ENCODE results near the gene MDFIC2. TPM values are rescaled to one million over a fixed set of nuclear protein-coding genes. Genes with fewer than 3 reads are reported as not detected.
"Not testable (repeated sequence)": the region's sequence is repeated elsewhere in the genome, so short reads cannot be mapped to it uniquely, and the experiment has no call there.

The MDFIC2 gene
- total and polyA plus RNA-seq, 8 donors: not detected

GRCh38 chr3:70298385-70298784 lies 14.1 kb downstream of the MDFIC2 start:
- H3K4me3 ChIP-seq: no peak overlapping the region
- TF ChIP-seq EP300 (IDR thresholded peaks at IDR 0.05) (no peak), POLR2A (IDR thresholded peaks at IDR 0.05) (no peak), POLR2AphosphoS5 (IDR thresholded peaks at IDR 0.05) (no peak)
- TF ChIP-seq, protein P1, sequence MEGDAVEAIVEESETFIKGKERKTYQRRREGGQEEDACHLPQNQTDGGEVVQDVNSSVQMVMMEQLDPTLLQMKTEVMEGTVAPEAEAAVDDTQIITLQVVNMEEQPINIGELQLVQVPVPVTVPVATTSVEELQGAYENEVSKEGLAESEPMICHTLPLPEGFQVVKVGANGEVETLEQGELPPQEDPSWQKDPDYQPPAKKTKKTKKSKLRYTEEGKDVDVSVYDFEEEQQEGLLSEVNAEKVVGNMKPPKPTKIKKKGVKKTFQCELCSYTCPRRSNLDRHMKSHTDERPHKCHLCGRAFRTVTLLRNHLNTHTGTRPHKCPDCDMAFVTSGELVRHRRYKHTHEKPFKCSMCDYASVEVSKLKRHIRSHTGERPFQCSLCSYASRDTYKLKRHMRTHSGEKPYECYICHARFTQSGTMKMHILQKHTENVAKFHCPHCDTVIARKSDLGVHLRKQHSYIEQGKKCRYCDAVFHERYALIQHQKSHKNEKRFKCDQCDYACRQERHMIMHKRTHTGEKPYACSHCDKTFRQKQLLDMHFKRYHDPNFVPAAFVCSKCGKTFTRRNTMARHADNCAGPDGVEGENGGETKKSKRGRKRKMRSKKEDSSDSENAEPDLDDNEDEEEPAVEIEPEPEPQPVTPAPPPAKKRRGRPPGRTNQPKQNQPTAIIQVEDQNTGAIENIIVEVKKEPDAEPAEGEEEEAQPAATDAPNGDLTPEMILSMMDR (IDR thresholded peaks at IDR 0.05): no peak
- no peaks in the 10 kb centered on the region for H3K9me3 ChIP-seq
- intact Hi-C loops (cut with DNase I; ENCODE audit: low total_unique reads): no loop called here
- no peaks in the 10 kb centered on the region for H3K36me3 ChIP-seq
- no peaks in the 10 kb centered on the region for H3K4me1 ChIP-seq
- H3K27me3 ChIP-seq: no peaks in the 10 kb centered on the region
- 57 to 72% (median 67%) methylated on average over 3 of the region's 3 CpGs for WGBS, 5 donors
- no peak for DNase-seq
- H3K27ac ChIP-seq: no peak overlapping the region

DNA sequence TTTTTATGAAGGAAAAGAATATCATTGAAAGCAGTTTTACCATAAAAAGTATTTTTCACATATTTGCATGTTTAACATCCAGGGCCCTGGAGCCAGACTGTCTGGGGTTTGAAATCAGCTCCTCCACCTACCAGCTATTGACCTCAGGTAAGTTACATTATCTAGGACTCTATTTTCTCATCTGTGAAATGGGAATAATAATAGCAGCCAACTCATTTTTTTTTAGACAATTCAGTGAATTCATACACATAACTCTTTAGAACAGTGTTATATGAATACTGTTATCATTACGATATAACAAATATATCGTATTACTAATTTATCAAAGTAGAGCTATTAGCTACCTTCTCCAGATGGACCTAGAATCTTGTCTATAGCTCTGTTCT lies 21.3 kb downstream of the MDFIC2 start:
- Histone ChIP-seq H3K4me3 (no peak overlapping the region), H3K27me3 (no peaks in the 10 kb centered on the region), H3K4me1 (no peaks in the 10 kb centered on the region), H3K27ac (no peak overlapping the region), H3K9me3 (no peaks in the 10 kb centered on the region), H3K36me3 (no peaks in the 10 kb centered on the region)
- TF ChIP-seq POLR2AphosphoS5 (IDR thresholded peaks at IDR 0.05) (no peak), EP300 (IDR thresholded peaks at IDR 0.05) (no peak), POLR2A (IDR thresholded peaks at IDR 0.05) (no peak)
- TF ChIP-seq, protein P1 (IDR thresholded peaks at IDR 0.05): no peak
- DNase-seq: no peak
- 94 to 99% (median 98%) methylated on average over 2 of the region's 2 CpGs for WGBS, 5 donors
- intact Hi-C loops (cut with DNase I; ENCODE audit: low total_unique reads): no loop called here

- WGBS, 5 donors: 92 to 97% (median 95%) methylated on average over 23 to 32 of the region's 32 CpGs
- H3K27me3 ChIP-seq; H3K36me3 ChIP-seq; intact Hi-C loops (cut with DNase I; ENCODE audit: low total_unique reads); H3K27ac ChIP-seq; H3K4me1 ChIP-seq; DNase-seq; H3K9me3 ChIP-seq; H3K4me3 ChIP-seq: not testable (repeated sequence)
Observed at GRCh38 chr3:70290431-70291096, 21.9 kb downstream of the MDFIC2 start.

DNA sequence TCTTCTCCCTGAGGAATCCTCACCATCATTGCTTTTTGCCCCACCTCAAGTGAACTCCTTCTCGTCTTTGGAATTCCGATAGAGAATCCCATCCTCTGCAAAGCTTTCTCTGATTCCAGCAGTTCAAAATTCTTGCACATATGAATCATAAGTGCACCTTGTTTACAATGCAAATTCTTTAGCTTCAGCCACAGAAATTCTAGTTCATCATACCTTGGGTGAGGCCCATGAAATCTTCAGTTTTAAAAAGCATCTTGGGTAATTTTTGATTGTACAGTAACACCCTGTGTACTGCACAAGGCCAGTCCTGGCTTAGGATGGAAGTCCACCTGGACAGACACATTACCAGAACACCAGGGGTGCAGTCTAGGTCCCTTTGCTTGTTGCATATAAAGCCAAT lies 30.8 kb downstream of the MDFIC2 start:
- intact Hi-C loops (cut with DNase I; ENCODE audit: low total_unique reads): no loop called here
- Histone ChIP-seq H3K36me3 (no peaks in the 10 kb centered on the region), H3K4me3 (no peak overlapping the region), H3K27me3 (no peaks in the 10 kb centered on the region), H3K27ac (no peak overlapping the region), H3K4me1 (no peaks in the 10 kb centered on the region), H3K9me3 (no peaks in the 10 kb centered on the region)
- DNase-seq: no peak
- TF ChIP-seq EP300 (IDR thresholded peaks at IDR 0.05): no peak
- TF ChIP-seq, protein P1 (IDR thresholded peaks at IDR 0.05): no peak
- TF ChIP-seq POLR2AphosphoS5 (IDR thresholded peaks at IDR 0.05): no peak
- TF ChIP-seq POLR2A (IDR thresholded peaks at IDR 0.05): no peak
- WGBS, 5 donors: 75 to 98% (median 83%) methylated on average over 2 of the region's 2 CpGs

- Histone ChIP-seq H3K36me3 (no peaks in the 10 kb centered on the region), H3K9me3 (no peaks in the 10 kb centered on the region), H3K4me3 (no peak overlapping the region), H3K27ac (no peak overlapping the region), H3K27me3 (no peaks in the 10 kb centered on the region), H3K4me1 (peaks cover 0 to 5% (median 0%) of the 10 kb centered on the region in 4 donors)
- WGBS, 5 donors: 25 to 48% (median 32%) methylated on average over 6 of the region's 6 CpGs
- intact Hi-C loops (cut with DNase I; ENCODE audit: low total_unique reads): no loop called here
- no peak for TF ChIP-seq POLR2AphosphoS5 (IDR thresholded peaks at IDR 0.05)
- DNase-seq: peak in 1 of 2 donors; percentile 28
Observed at GRCh38 chr3:70277304-70277703, 35.1 kb downstream of the MDFIC2 start.
